ENCODE results near the gene TADA2B.

GRCh38 chr4:7026107-7026506, 17.1 kb upstream of the TADA2B start:
- TF ChIP-seq CTCF (IDR thresholded peaks at IDR 0.05) (no peak), POLR2A (IDR thresholded peaks at IDR 0.05) (no peak), POLR2AphosphoS5 (IDR thresholded peaks at IDR 0.05) (no peak)
